ENCODE measurements around the gene KCNAB1. TPM values are rescaled to one million over a fixed set of nuclear protein-coding genes. Genes with fewer than 3 reads are reported as not detected.

Gene KCNAB1
- total RNA-seq (1 to 10 TPM in 1 of 2 donors, under 1 TPM in 1; 0.84 to 2.8 TPM), polyA plus RNA-seq (1 to 10 TPM in 1 of 2 donors, under 1 TPM in 1; 0.76 to 1.2 TPM)

- H3K36me3 ChIP-seq (ENCODE audit: control insufficient read depth in 4 of 4, insufficient read depth in 3 of 4, low read depth in 1 of 4, low read length in 3 of 4): no peaks in the 10 kb centered on the region
- no peaks in the 10 kb centered on the region for H3K27me3 ChIP-seq (ENCODE audit: control insufficient read depth in 4 of 4, insufficient read depth in 4 of 4, low read length in 3 of 4)
- H3K9ac ChIP-seq (ENCODE audit: low read depth in 1 of 2, low read length in 2 of 2): no peak within 1 kb of the TSS
- H3K27ac ChIP-seq (ENCODE audit: low read depth in 1 of 2, low read length in 2 of 2): no peak within 1 kb of the TSS
- 44% methylated on average over 19 of the region's 19 CpGs for WGBS
- no peaks in the 10 kb centered on the region for H3K9me3 ChIP-seq (ENCODE audit: control insufficient read depth in 4 of 4, low read length in 3 of 4)
- no peak for DNase-seq (ENCODE audit: low spot score)
- H3K4me1 ChIP-seq (ENCODE audit: control insufficient read depth in 4 of 4, insufficient read depth in 4 of 4, low read length in 3 of 4): no peaks in the 10 kb centered on the region
- H3K4me3 ChIP-seq (ENCODE audit: low read depth in 1 of 3, low read length in 3 of 3): no peak within 1 kb of the TSS
- TF ChIP-seq JUND (IDR thresholded peaks at IDR 0.05) (no peak), TAF1 (conservative IDR thresholded peaks at IDR 0.05) (no peak), YY1 (IDR thresholded peaks at IDR 0.05) (no peak), RXRA (IDR thresholded peaks at IDR 0.05) (no peak), REST (IDR thresholded peaks at IDR 0.05) (no peak), ATF3 (IDR thresholded peaks at IDR 0.05) (no peak), HNF4A (conservative IDR thresholded peaks at IDR 0.05) (no peak), SP1 (IDR thresholded peaks at IDR 0.05) (no peak)
Observed at GRCh38 chr3:156120528-156121251, at the start of gene KCNAB1. Gene KCNAB1, plus strand, starts transcription at chr3:156120578.

GRCh38 chr3:156071031-156071430 lies 49.3 kb upstream of the KCNAB1 start:
- peaks cover 0 to 3% (median 0%) of the 10 kb centered on the region in 4 donors for H3K27me3 ChIP-seq (ENCODE audit: control insufficient read depth in 4 of 4, insufficient read depth in 4 of 4, low read length in 3 of 4)
- no peak overlapping the region for H3K4me3 ChIP-seq (ENCODE audit: low read depth in 1 of 3, low read length in 3 of 3)
- DNase-seq (ENCODE audit: low spot score): no peak
- TF ChIP-seq MAX (IDR thresholded peaks at IDR 0.05) (no peak), EGR1 (IDR thresholded peaks at IDR 0.05; ENCODE audit: low read depth in 2 of 2) (no peak), TAF1 (conservative IDR thresholded peaks at IDR 0.05) (no peak), RAD21 (IDR thresholded peaks at IDR 0.05) (no peak), HNF4A (conservative IDR thresholded peaks at IDR 0.05) (no peak), CTCF (IDR thresholded peaks at IDR 0.05; ENCODE audit: low read depth, low read length, missing input control) (no peak), GABPA (IDR thresholded peaks at IDR 0.05 in 1 of 2, conservative IDR thresholded peaks at IDR 0.05 in 1 of 2) (no peak), ZBTB33 (IDR thresholded peaks at IDR 0.05) (no peak), YY1 (IDR thresholded peaks at IDR 0.05) (no peak), FOXA2 (IDR thresholded peaks at IDR 0.05) (no peak), REST (IDR thresholded peaks at IDR 0.05) (no peak), NR2F2 (IDR thresholded peaks at IDR 0.05) (no peak), JUND (IDR thresholded peaks at IDR 0.05) (no peak), ATF3 (IDR thresholded peaks at IDR 0.05) (no peak), SP1 (IDR thresholded peaks at IDR 0.05) (no peak), HNF4G (IDR thresholded peaks at IDR 0.05) (no peak), FOXA1 (IDR thresholded peaks at IDR 0.05) (no peak)
- 93% methylated on average over 1 of the region's 1 CpG for WGBS
- H3K4me1 ChIP-seq (ENCODE audit: control insufficient read depth in 4 of 4, insufficient read depth in 4 of 4, low read length in 3 of 4): no peaks in the 10 kb centered on the region
- no peaks in the 10 kb centered on the region for H3K9me3 ChIP-seq (ENCODE audit: control insufficient read depth in 4 of 4, low read length in 3 of 4)
- no peak overlapping the region for H3K27ac ChIP-seq (ENCODE audit: low read depth in 1 of 2, low read length in 2 of 2)
- no peaks in the 10 kb centered on the region for H3K36me3 ChIP-seq (ENCODE audit: control insufficient read depth in 4 of 4, insufficient read depth in 3 of 4, low read depth in 1 of 4, low read length in 3 of 4)
- no peak overlapping the region for H3K9ac ChIP-seq (ENCODE audit: low read depth in 1 of 2, low read length in 2 of 2)

Data from liver (tissue), 9 donors.